Activated naive CD4-positive, alpha-beta T cell treated with Interleukin-2 at 50 U/mL for 16 hours (primary cell): Measurements from ENCODE around the gene CPNE4.

Experiments
- DNase-seq: peaks from one replicate; pipeline ENCODE4 v3.0.0-alpha.2; 2020

CPNE4 gene

DNA sequence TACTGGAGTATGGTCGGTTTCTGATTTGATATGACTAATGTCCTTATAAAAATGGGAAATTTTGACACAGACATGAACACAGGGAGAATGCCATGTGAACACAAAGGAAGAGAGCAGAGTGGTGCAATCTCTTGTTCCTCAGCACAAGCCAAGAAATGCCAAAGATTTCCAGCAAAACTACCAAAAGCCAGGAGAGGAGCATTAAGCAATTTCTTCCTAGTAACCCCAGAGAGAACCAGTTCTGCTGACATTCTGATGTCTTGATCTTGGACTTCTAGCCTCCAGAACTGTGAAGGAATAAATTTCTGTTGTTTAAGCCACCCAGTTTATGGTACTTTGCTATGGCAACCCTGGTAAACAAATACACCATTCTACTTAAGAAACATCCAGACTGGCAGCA is 304.2 kb downstream of the CPNE4 start:
- DNase-seq = no peak

- DNase-seq = no peak
Measured at GRCh38 chr3:131729643-131730017, 305.2 kb downstream of the CPNE4 start.

GRCh38 chr3:131728898-131729642 is 305.7 kb downstream of the CPNE4 start:
- no peak for DNase-seq

DNA sequence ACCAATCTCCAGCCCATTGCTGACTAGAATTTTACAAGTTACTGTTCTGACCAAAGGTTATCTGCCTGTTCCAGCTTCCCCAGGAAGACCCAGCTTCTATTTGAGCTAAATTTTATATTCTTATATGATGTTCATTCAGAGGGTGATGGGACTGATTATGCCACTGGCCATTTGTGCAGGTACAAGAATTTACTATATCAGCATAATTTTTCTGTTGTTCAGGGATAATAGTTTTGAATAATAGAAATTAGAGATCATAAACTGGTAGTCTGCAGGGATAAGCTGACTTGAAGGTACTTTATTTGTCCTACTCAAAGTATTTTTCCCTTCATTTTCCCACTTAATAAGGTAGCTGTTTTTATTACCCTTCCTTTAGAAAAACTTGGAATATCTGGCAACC is 309.4 kb downstream of the CPNE4 start:
- DNase-seq = no peak

- no peak for DNase-seq
Measured at GRCh38 chr3:131723343-131723742, 311.5 kb downstream of the CPNE4 start.

DNA sequence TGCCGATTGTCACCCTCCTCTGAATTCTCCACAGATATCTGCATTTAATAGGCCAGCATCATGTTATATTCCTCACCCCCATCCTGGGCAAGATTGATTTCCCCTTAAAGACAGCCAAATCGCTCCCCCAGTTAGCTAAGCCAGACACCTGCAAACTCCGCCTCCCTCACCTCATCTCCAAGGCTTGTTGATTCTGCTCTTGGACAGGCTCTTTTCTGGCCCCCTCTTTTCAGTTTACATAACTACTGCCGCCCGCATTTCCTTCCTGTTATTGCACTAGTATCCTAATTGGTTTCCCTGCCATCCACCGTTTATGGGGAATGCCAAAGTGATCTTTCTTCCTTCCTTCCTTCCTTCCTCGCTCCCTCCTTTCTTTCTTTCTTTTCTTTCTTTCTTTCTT is 317.3 kb downstream of the CPNE4 start:
- no peak for DNase-seq

DNA sequence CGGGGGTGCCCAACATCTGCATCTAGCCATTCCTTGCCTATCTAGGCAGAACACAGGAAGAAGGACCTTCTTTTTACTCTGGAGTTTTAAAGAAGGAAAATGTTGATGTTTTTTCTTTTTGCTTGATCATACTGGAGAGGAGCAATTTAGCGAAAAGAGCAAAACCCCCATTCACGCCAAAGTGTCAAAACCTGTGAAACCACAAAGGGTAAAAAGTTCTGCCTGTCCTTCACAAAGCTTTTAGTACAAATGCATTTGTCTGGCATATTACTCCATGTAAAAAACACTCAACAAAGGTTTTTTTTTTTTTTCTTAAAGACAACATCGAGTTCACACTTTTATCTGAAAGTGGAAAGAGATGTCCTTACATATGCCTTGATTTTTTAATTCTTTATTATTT is 317.9 kb downstream of the CPNE4 start:
- no peak for DNase-seq

- no peak for DNase-seq
Measured at GRCh38 chr3:131716007-131716406, 318.8 kb downstream of the CPNE4 start.

GRCh38 chr3:131714585-131715220 is 320.1 kb downstream of the CPNE4 start:
- no peak for DNase-seq

DNA sequence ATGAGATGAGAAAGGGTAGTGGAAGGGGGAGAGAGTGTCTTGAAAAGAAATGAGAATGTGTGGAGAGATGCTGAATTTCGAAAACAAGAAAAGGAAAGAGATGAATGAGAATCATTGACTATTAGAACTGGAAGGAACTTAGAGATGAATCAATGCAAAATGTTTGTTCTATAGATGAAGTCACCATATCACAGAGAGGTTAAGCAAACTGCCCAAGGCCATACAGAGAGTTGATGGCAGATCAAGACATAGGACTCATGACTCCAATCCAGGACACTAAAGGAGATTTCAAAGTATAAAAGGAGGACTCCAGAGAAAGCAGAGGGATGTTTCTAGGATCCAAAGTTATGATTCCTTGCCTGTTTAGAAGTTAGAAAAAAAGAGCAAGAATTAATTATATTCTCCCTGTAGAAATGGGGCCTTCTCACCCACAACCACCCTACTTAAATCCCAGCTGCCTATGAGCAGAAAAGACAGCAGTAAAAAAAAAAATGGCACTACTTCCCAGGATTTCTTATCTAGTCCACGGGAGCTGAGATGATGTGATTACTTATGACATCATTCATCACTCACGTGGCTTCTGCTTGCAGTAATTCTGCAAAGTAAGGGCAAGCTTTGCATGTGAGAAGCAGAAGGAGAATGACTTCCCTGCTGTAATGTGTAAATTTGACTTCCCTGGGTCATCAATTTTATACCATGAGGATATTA is 321.2 kb downstream of the CPNE4 start:
- DNase-seq = no peak

DNA sequence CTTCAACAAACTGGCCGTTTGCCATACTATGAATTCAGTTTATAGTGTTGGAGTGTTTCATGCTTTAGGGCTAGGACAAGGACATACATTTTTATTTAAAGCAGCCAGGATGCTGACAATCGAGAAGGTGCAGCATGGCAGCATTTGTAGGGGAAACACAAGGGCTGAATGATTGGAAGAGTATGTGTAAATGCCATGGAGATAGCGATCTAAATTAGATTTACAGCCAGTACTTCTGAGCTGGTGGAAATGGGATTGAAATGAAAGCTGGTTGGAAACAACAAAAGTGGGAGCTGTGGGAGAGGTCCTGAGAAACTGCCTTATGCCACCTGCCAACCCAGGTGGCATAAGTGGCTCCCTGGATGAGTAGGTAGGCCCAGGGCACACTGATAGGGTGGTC is 322.2 kb downstream of the CPNE4 start:
- DNase-seq = no peak

GRCh38 chr3:131711114-131711768 is 323.6 kb downstream of the CPNE4 start:
- DNase-seq = no peak

- no peak for DNase-seq
Measured at GRCh38 chr3:131708241-131708640, 326.6 kb downstream of the CPNE4 start.

DNA sequence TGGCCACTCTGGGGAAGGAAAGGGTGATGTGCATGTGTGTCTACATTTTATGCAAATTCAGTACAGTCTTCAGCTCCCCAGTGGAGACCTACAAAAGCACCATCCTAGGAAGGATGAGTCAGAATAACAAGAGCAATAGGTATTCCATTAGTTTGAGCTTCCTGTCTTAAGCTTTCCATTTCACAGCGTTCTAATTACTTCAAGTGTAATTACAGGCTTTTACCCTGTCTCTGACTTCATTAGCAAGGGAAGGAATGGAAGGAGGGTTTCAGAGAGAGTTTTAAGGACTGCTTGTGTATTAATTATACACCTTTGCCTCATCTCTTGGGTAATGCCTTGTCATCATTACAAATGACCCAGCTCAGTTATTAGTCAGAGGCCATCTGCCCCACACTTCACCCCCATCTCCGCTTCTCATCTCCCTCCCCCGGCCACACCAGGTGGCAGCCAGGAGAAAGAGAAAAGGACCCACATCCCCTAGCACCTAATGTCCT is 329.2 kb downstream of the CPNE4 start:
- no peak for DNase-seq

DNA sequence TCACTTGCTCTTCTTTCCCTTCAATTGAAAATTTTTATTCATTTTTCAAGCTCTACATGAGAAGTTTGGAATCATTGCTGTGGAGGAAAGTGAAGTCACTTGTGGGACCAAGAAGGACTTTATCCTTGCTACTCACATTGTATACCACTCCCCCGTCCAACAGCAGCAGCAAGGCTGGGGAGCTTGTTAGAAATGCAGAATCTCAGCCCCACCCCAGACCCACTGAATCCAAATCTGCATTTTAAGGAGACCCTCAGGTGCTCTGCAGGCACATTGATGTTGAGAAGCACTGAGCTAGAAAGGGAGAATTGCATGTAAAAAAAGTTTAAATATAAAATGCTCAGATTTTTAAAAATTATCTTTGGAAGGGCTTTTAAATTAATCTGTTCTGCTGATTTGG is 329.7 kb downstream of the CPNE4 start:
- DNase-seq = no peak

- DNase-seq = no peak
Measured at GRCh38 chr3:131704098-131704497, 330.7 kb downstream of the CPNE4 start.

DNA sequence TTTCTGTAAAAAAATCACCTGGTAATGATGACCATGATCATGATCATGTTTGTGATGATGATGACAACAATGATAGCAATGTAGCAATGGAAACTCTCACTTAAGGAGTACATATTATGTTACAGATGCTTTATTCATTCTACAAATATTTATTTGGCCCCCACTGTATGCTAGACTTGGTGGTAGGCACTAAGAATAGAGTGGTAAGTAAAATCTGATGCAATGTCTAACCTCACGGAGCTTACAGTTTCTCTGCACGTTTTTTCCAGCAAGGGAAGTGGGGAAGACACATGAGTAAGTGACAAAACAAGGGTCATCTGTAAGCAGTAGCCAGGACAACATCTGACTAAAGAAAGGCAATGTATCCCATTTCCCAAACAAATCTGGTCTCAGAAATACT is 332.7 kb downstream of the CPNE4 start:
- no peak for DNase-seq

- no peak for DNase-seq
Measured at GRCh38 chr3:131701153-131701770, 333.6 kb downstream of the CPNE4 start.

DNA sequence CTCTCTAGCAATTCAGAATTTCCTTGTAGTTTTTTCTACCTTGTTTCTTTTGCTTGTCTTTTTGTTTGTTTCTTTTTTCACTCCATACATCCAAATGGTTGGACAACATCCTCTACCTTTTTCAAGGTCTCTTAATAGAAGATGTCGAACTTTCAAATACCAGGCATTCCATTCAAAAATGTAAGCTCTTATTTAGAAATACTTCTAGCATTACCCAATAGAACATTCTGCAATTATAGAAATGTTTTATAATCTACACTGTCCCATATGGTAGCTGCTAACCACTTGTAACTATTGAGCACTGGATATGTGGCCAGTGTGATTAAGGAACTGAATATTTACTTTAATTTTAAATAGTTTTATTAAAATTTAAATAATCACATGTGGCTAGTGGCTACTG is 335.8 kb downstream of the CPNE4 start:
- no peak for DNase-seq

DNA sequence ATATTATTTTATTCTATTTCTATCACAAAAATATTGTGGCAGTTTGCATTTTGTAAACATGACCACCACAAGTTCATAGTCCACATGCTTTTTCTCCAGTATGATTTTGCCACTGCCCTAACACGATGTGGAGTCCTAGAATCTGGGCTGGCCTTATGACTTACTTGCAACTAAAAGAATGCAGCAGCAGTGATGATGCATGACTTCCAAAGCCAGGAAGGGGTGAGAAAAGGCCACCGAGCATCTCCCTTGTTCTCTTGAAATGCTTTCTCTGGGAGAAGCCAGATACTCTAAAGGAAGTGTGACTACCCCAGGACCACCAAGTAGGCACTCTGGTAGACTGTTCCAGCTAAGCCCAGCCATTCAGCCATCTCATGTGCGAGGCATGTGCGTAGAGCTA is 340.4 kb downstream of the CPNE4 start:
- DNase-seq = no peak

DNA sequence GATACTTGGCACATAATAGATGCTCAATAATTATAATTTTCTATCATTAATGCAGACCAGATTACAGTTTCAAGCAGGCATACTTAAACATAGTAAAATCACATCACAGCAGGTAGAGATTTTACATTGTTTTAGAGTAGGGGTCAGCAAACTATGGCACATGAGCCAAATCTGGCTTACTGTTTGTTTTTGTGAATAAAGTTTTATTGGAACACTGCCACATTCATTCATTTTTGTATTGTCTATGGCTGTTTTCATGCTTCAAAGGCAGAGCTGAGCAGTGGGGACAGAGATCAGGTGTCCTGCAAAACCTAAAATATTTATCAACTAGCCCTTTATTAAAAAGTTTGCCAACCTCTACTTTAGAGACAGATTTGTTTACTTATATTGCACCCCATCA is 342.5 kb downstream of the CPNE4 start:
- DNase-seq = no peak

DNA sequence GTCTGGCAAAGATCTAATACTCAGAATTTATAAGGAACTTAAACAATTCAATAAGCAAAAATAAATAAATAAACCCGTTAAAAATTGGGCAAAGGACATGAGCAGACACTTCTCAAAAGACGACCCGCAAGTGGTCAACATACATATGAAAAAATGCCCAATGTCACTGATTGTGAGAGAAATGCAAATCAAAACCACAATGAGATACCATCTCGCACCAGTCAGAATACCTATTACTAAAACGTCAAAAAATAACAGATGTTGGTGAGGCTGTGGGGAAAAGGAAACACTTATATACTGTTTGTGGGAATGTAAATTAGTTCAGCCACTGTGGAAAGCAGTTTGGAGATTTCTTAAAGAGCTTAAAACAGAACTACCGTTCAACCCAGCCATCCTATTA is 344.0 kb downstream of the CPNE4 start:
- no peak for DNase-seq

DNA sequence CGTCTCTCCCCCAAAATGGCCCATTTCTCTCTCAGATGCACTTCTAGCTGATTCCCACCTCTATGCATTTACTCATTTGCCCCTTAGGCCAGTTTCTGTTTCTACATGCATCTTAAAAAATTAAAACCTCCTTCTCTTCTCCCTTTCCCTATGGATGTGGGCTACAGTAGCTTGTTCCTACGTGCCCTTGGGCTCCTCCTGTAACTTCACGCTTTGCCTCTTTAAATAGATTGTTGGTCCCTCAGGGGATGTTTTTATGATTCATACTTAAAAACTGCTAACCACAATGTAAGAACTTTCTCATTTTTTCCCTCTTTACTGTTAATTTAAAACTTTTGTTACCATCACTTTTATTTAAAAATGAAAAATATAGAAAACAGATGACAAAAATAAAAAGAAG is 346.4 kb downstream of the CPNE4 start:
- DNase-seq = no peak
